Pancreas (tissue), 10 donors: ENCODE results near the gene PLAAT3. TPM values are rescaled to one million over a fixed set of nuclear protein-coding genes. Genes with fewer than 3 reads are reported as not detected.
"Not testable (repeated sequence)": the region's sequence is repeated elsewhere in the genome, so short reads cannot be mapped to it uniquely, and the experiment has no call there.

Source experiments
- ATAC-seq, 4 donors: fragments of 200-7000 bp; cut with Tn5 transposase; one replicate each; pipeline versions ENCODE4 v1.8.0 to v1.9.1; 2020; ENCODE audit warnings: mild to moderate bottlenecking in 4 of 4, moderate library complexity in 4 of 4
- DNase-seq, 6 donors: peaks; one replicate each; pipeline ENCODE4 v3.0.0-alpha.2; 2020
- FAIRE-seq: peaks from 2 replicates; lab custom pipeline; 2012; peaks lifted over from hg19 to GRCh38; lab: Jason Lieb, UNC
- H3K27ac ChIP-seq, 4 donors: fragments of 200-600 bp; sonication (generic); 1 replicate in 3 of 4; 2 replicates in 1 of 4; pipeline versions ENCODE4 v1.5.0 to v1.8.0; 2020
- H3K27me3 ChIP-seq, 4 donors: fragments of 200-600 bp; one replicate each; pipeline ENCODE4 v1.8.0; 2021
- H3K36me3 ChIP-seq, 3 donors: fragments of 200-600 bp; sonication (generic) in 1 of 3; one replicate each; pipeline versions ENCODE4 v1.5.0 to v1.8.0; 2020 to 2021
- H3K4me1 ChIP-seq, 3 donors: fragments of 200-600 bp; one replicate each; pipeline ENCODE4 v1.8.0; 2021
- H3K4me3 ChIP-seq, 4 donors: fragments of 200-600 bp; sonication (generic) in 2 of 4; one replicate each; pipeline versions ENCODE4 v1.5.0 to v1.8.0; 2020 to 2021
- H3K9me3 ChIP-seq, 4 donors: fragments of 200-600 bp; one replicate each; pipeline ENCODE4 v1.8.0; 2021
- WGBS, 2 donors: extraction: QIAGEN DNeasy Blood & Tissue Kit; methylation state at CpG; one replicate each; pipeline ENCODE4 v1.1.7; 2013; 5-methylcytosine and 5-hydroxymethylcytosine counted together
- intact Hi-C, 3 donors: fragments of 100-400 bp; cut with DNase I; formaldehyde crosslinking; loops; one replicate each; pipeline versions ENCODE4 v1.11.1 to v1.14.2; 2022
- polyA plus RNA-seq, 2 donors: library from polyadenylated mRNA; stranded (reverse); fragments of 200-250 nt; gene quantifications; one replicate each; pipeline ENCODE4 v1.2.3, GENCODE V29; 2013
- total RNA-seq, 6 donors: library from RNA; stranded (reverse); fragmentation: NEBNext Ultra II Directional in 4 of 6; extraction: Animal tissue kit (Norgen Biotek cat#: 25700) in 4 of 6; gene quantifications; one replicate each; pipeline versions ENCODE4 v1.2.1 to v1.2.4, GENCODE V29; 2021 to 2023
- TF ChIP-seq, protein P1 (sequence below), 4 donors: fragments of 200-600 bp; sonication (generic) in 3 of 4; IDR thresholded peaks; one replicate each; pipeline versions ENCODE4 v1.5.0 to v1.8.0; 2021; ENCODE audit warnings: antibody characterized with exemption in 4 of 4
- donor health status: healthy with polysubstance abuse.
- donor health status: DM: no; HTN: no; CAD: no; lungs with moderate emphysema.
- donor health status: DM: no; HTN: no; CAD: no.
- donor health status: control.
- donor health status: control.
- donor health status: Bipolar disorder and iron deficiency.
- donor health status: DM: yes; HTN: yes; CAD: no.
- donor health status: DM: no; HTN: no; CAD: no.
- donor health status: DM: no; HTN: no; CAD: no.
- donor health status: DM: yes; HTN: yes; CAD: no.

PLAAT3 gene
- total and polyA plus RNA-seq, 8 donors, result 15.2 to 36.0 (median 21.9) TPM

- DNase-seq (no peak), FAIRE-seq (no peak), ATAC-seq (peak in 3 of 4 donors; percentile 33 to 54 (median 40))
- TF ChIP-seq, protein P1, sequence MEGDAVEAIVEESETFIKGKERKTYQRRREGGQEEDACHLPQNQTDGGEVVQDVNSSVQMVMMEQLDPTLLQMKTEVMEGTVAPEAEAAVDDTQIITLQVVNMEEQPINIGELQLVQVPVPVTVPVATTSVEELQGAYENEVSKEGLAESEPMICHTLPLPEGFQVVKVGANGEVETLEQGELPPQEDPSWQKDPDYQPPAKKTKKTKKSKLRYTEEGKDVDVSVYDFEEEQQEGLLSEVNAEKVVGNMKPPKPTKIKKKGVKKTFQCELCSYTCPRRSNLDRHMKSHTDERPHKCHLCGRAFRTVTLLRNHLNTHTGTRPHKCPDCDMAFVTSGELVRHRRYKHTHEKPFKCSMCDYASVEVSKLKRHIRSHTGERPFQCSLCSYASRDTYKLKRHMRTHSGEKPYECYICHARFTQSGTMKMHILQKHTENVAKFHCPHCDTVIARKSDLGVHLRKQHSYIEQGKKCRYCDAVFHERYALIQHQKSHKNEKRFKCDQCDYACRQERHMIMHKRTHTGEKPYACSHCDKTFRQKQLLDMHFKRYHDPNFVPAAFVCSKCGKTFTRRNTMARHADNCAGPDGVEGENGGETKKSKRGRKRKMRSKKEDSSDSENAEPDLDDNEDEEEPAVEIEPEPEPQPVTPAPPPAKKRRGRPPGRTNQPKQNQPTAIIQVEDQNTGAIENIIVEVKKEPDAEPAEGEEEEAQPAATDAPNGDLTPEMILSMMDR (IDR thresholded peaks at IDR 0.05), result no peak
- no peaks in the 10 kb centered on the region for H3K27me3 ChIP-seq
- H3K4me3 ChIP-seq, result no peak overlapping the region
- no peak overlapping the region for H3K27ac ChIP-seq
- peaks cover 0 to 14% (median 7%) of the 10 kb centered on the region in 3 donors for H3K4me1 ChIP-seq
- intact Hi-C loops, result loop anchor here in 1 of 3 donors (10.0 kb wide), 1 partner anchor 57 kb away; no protein-coding TSS in a partner anchor
- no peaks in the 10 kb centered on the region for H3K9me3 ChIP-seq
- peaks cover 0 to 27% (median 0%) of the 10 kb centered on the region in 3 donors for H3K36me3 ChIP-seq
Observed at GRCh38 chr11:63641727-63642126, 27.5 kb upstream of the PLAAT3 start.

DNA sequence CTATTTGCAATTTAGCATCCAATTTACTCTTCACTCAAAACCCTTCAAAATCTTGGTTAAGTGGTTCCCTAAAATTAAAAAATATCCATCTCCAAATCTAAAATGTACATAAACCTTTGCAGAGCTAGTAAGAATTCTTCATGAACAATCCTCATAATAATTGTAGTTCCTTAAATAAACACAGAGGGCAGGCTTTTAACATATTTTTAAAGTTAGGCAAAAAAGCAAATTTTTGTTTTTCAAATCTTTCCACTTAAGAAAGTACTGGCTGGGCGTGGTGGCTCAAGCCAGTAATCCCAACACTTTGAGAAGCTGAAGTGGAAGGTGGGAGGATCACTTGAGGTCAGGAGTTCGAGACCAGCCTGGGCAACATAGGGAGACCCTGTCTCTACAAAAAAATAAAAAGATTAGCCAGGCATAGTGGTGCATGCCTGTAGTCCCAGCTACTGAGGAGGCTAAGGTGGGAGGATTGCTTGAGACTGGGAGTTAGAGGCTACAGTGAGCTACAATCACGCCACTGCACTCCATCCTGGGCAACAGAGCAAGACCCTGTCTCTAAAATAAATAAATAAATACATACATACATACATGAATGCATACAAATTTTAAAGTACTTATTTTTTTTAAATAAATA, 25.1 kb upstream of the PLAAT3 start:
- no peak for DNase-seq
- intact Hi-C loops, result loop anchor here in 1 of 3 donors (5.0 kb wide), 1 partner anchor 162 kb away; no protein-coding TSS in a partner anchor
- H3K36me3 ChIP-seq, result peaks cover 0 to 22% (median 0%) of the 10 kb centered on the region in 3 donors

GRCh38 chr11:63638436-63638835, 24.2 kb upstream of the PLAAT3 start:
- intact Hi-C loops, result loop anchor here in 1 of 3 donors (5.0 kb wide), 1 partner anchor 161 kb away; no protein-coding TSS in a partner anchor
- not testable (repeated sequence) for ATAC-seq
- 90 to 93% methylated on average over 8 of the region's 8 CpGs for WGBS, 2 donors

More for the DNA sequence above, 25.1 kb upstream of the PLAAT3 start:
- Histone ChIP-seq H3K27me3 (no peaks in the 10 kb centered on the region), H3K4me1 (peaks cover 0 to 14% (median 7%) of the 10 kb centered on the region in 3 donors), H3K27ac (no peak overlapping the region), H3K4me3 (no peak overlapping the region), H3K9me3 (no peaks in the 10 kb centered on the region)
- ATAC-seq (no peak), FAIRE-seq (no peak)
- WGBS, 2 donors, result 81 to 84% methylated on average over 3 of the region's 3 CpGs
- TF ChIP-seq, protein P1 (IDR thresholded peaks at IDR 0.05), result peak in 2 of 4 donors; percentile 15 to 23

DNA sequence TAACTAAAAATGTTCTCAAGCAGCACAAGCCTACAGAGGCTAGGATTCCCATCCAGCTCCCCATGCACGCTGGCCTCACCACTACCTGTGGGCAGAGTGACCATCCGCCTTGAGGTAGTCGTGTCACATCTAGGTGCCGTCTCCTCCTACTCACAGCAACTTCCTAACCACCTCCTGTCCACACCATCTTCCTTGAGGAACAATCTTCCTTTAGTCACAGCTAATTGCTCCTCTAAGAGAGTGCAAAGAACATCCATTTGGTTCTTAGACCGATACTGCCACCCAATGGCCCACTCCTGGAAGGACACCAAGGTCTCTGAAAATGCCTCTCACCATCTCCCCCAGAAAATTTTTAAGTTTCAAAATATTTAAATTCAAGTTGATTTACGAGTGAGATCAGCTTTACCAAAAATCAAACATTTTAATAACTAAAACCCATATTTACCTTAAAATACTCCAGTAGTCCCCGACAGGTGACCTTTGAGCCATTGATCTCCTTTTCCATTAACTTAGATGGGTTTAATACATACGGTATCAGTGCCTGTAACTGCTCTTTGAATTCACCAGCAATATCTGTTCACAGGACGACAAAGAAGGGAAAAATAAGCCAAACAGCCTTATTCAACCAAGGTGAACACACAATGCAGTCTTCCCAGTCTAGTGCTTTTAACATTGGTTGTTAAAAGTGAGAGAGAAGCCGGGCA, 21.7 kb upstream of the PLAAT3 start:
- H3K4me3 ChIP-seq, result no peak overlapping the region
- H3K27ac ChIP-seq, result no peak overlapping the region
- TF ChIP-seq, protein P1 (IDR thresholded peaks at IDR 0.05), result peak; percentile 34 to 68 (median 58)
- H3K27me3 ChIP-seq, result no peaks in the 10 kb centered on the region
- WGBS, 2 donors, result 58 to 62% methylated on average over 10 of the region's 10 CpGs
- peaks cover 0 to 23% (median 1%) of the 10 kb centered on the region in 3 donors for H3K36me3 ChIP-seq
- peak; percentile 73 to 90 (median 86) for ATAC-seq
- intact Hi-C loops, result loop anchor here in 1 of 3 donors (5.0 kb wide), 1 partner anchor 159 kb away; no protein-coding TSS in a partner anchor
- no peaks in the 10 kb centered on the region for H3K9me3 ChIP-seq
- H3K4me1 ChIP-seq, result peaks cover 0 to 9% (median 5%) of the 10 kb centered on the region in 3 donors
- FAIRE-seq, result no peak
- DNase-seq, result peak in 4 of 6 donors; percentile 35 to 64 (median 51)

More at GRCh38 chr11:63638436-63638835, 24.2 kb upstream of the PLAAT3 start:
- peaks cover 0 to 11% (median 7%) of the 10 kb centered on the region in 3 donors for H3K4me1 ChIP-seq
- not testable (repeated sequence) for H3K4me3 ChIP-seq, FAIRE-seq, H3K27me3 ChIP-seq, DNase-seq, H3K27ac ChIP-seq, H3K9me3 ChIP-seq
- peaks cover 0 to 21% (median 0%) of the 10 kb centered on the region in 3 donors for H3K36me3 ChIP-seq

DNA sequence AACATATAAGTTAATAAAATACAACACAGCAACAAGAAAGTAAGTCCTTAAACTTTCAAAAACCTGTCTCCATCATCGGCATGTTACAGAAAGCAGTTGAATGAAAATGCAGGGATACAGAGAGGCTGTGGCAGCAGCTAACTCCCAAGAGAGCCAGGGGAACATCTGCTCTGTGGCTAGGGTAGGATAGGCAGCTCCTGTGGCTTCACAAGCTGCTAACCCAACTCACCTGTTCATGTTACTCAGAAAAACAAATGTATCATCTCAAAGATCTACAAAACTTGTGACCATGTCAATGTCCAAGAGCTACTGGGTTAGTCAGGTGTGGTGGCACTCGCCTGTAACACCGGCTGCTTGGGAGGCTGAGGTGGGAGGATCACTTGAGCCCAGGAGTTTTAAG, 15.2 kb upstream of the PLAAT3 start:
- Histone ChIP-seq H3K36me3 (peaks cover 0 to 28% (median 12%) of the 10 kb centered on the region in 3 donors), H3K9me3 (no peaks in the 10 kb centered on the region), H3K4me3 (no peak overlapping the region), H3K4me1 (peaks cover 5 to 22% (median 13%) of the 10 kb centered on the region in 3 donors), H3K27me3 (no peaks in the 10 kb centered on the region), H3K27ac (no peak overlapping the region)
- FAIRE-seq (no peak), DNase-seq (no peak), ATAC-seq (no peak)
- TF ChIP-seq, protein P1 (IDR thresholded peaks at IDR 0.05), result no peak
- intact Hi-C loops, result loop anchor here in 2 of 3 donors (10.0 kb wide), 2 partner anchors 125 to 155 kb away; partner anchors contain the start of gene LGALS12 (in 2 of the 2)
- WGBS, 2 donors, result 95 to 96% methylated on average over 3 of the region's 3 CpGs
